K562 (cell line): ENCODE measurements around the gene LRRC14B. TPM values are rescaled to one million over a fixed set of nuclear protein-coding genes. Genes with fewer than 3 reads are reported as not detected.

Experiments used
- ATAC-seq: fragments of 200-7000 bp; cut with Tn5 transposase; 3 replicates; pipeline ENCODE4 v1.9.1; 2020; ENCODE audit warnings: moderate library complexity
- BruUV-seq: library from RNA; stranded (reverse); fragments of 400-500 nt; replicated peaks from 2 replicates; lab custom pipeline; 2021; lab: Mats Ljungman, UMichigan
- CTCF ChIA-PET: fragments of 300-600 bp; formaldehyde crosslinking; extraction: SDS; loops from one replicate; lab custom pipeline; 2021; ENCODE audit warnings: low intra/inter-chr PET ratio; lab: Yijun Ruan, JAX
- POLR2A ChIA-PET: fragments of 300-600, 350-650 bp; sonication (Branson Sonifier 250); formaldehyde crosslinking; extraction: SDS; loops from one replicate; lab custom pipeline; 2021; ENCODE audit warnings: antibody characterized with exemption, inconsistent platforms; lab: Yijun Ruan, JAX
- DNase-seq, 4 experiments: peaks; one replicate each; pipeline versions ENCODE4 v3.0.0 to v3.0.0-alpha.2; 2011 to 2018; ENCODE audit warnings: low spot score in 3 of 4, mixed read lengths in 3 of 4; ENCODE audit errors: extremely low read depth in 1 of 4
- FAIRE-seq: peaks from 2 replicates; lab custom pipeline; 2011; peaks lifted over from hg19 to GRCh38; lab: Jason Lieb, UNC
- H2AFZ ChIP-seq: 2 replicates; pipeline ENCODE4 v1.6.0; 2011; ENCODE audit warnings: low read depth, low read length, control low read depth, inconsistent platforms
- H3K27ac ChIP-seq: fragments of 200-600 bp; 3 replicates; pipeline ENCODE4 v1.8.0; 2011; ENCODE audit warnings: low read depth, mild to moderate bottlenecking, control low read depth, inconsistent platforms, low read length, moderate library complexity, mixed read lengths; ENCODE audit errors: extremely low read depth
- H3K27me3 ChIP-seq, 2 experiments: fragments of 300-600 bp in 1 of 2; 2 replicates in 1 of 2; 3 replicates in 1 of 2; pipeline versions ENCODE4 v1.6.0 to v1.8.0; 2011; ENCODE audit warnings: inconsistent platforms in 2 of 2, low read length in 2 of 2, mild to moderate bottlenecking in 1 of 2, mixed read lengths in 1 of 2, moderate library complexity in 1 of 2; ENCODE audit not compliant: control insufficient read depth in 2 of 2, insufficient read depth in 2 of 2
- H3K36me3 ChIP-seq: fragments of 300-600 bp; 3 replicates; pipeline ENCODE4 v1.8.0; 2011; ENCODE audit warnings: mild to moderate bottlenecking, low read length, inconsistent platforms; ENCODE audit not compliant: control insufficient read depth, insufficient read depth
- H3K4me1 ChIP-seq, 2 experiments: fragments of 200-600 bp in 1 of 2; replicated peaks in 1 of 2; 2 replicates in 1 of 2; 3 replicates in 1 of 2; pipeline versions ENCODE4 v1.5.1 to v1.8.0; 2011; ENCODE audit warnings: inconsistent platforms in 2 of 2, low read length in 2 of 2, mild to moderate bottlenecking in 1 of 2, mixed read lengths in 1 of 2, moderate library complexity in 1 of 2; ENCODE audit not compliant: control insufficient read depth in 2 of 2, insufficient read depth in 2 of 2
- H3K4me2 ChIP-seq: 2 replicates; pipeline ENCODE4 v1.6.1; 2011; ENCODE audit warnings: low read length, control low read depth, inconsistent platforms, mixed read lengths; ENCODE audit not compliant: insufficient read depth
- H3K4me3 ChIP-seq: fragments of 200-600 bp; sonication (generic), shearing (Covaris generic); 2 replicates; pipeline ENCODE4 v1.5.1; 2016; ENCODE audit warnings: control low read depth, inconsistent platforms
- H3K79me2 ChIP-seq: fragments of 200-600 bp; 3 replicates; pipeline ENCODE4 v1.8.0; 2011; ENCODE audit warnings: low read length, inconsistent platforms; ENCODE audit not compliant: control insufficient read depth, insufficient read depth
- H3K9ac ChIP-seq, 2 experiments: 2 replicates each; pipeline versions ENCODE4 v1.6.0 to v1.6.1; 2011; ENCODE audit warnings: low read depth in 2 of 2, low read length in 2 of 2, control low read depth in 1 of 2, inconsistent platforms in 1 of 2, mild to moderate bottlenecking in 1 of 2, mixed read lengths in 1 of 2; ENCODE audit not compliant: insufficient read depth in 1 of 2
- H3K9me1 ChIP-seq: one replicate; pipeline ENCODE4 v1.6.0; 2011; ENCODE audit warnings: inconsistent platforms, mild to moderate bottlenecking, low read length, moderate library complexity; ENCODE audit not compliant: control insufficient read depth, insufficient read depth
- H3K9me3 ChIP-seq: replicated peaks from 2 replicates; pipeline ENCODE4 v1.5.1; 2011; ENCODE audit warnings: low read depth, low read length, inconsistent platforms; ENCODE audit not compliant: control insufficient read depth, insufficient read depth
- H4K20me1 ChIP-seq: replicated peaks from 2 replicates; pipeline ENCODE4 v1.6.1; 2011; ENCODE audit warnings: low read length, inconsistent platforms, mixed read lengths; ENCODE audit not compliant: control insufficient read depth, insufficient read depth
- ATF4 ChIP-seq: fragments of 450-650 bp; formaldehyde crosslinking; IDR thresholded peaks from 2 replicates; pipeline ENCODE4 v1.4.0; 2022; ENCODE audit warnings: mild to moderate bottlenecking, moderate library complexity
- BRD4 ChIP-seq: fragments of 200-600 bp; sonication (generic); IDR thresholded peaks from 2 replicates; pipeline ENCODE4 v1.6.1; 2017; ENCODE audit warnings: inconsistent platforms
- CAMTA2 ChIP-seq: fragments of 250-450 bp; sonication (Bioruptor Pico); conservative IDR thresholded peaks from 2 replicates; pipeline ENCODE4 v1.5.1; 2022
- HDAC8 ChIP-seq: fragments of 450-650 bp; IDR thresholded peaks from 2 replicates; pipeline ENCODE4 v1.6.1; 2016; ENCODE audit warnings: mild to moderate bottlenecking, missing genetic modification characterization, moderate library complexity, missing compliant biosample characterization
- MAZ ChIP-seq, 2 experiments: fragments of 450-650 bp in 1 of 2; sonication (generic) in 1 of 2; formaldehyde crosslinking; IDR thresholded peaks in 1 of 2; conservative IDR thresholded peaks in 1 of 2; 2 replicates each; pipeline versions ENCODE4 v1.4.0 to v1.5.0; 2020; ENCODE audit warnings: mild to moderate bottlenecking in 1 of 2, missing genetic modification reagents in 1 of 2
- TBP ChIP-seq: optimal IDR thresholded peaks from 2 replicates; pipeline ENCODE3; 2011; ENCODE audit warnings: low read depth, low read length, improper control_type of control experiment
- TRIM28 ChIP-seq: fragments of 450-650 bp; IDR thresholded peaks from 2 replicates; pipeline ENCODE4 v1.6.1; 2017
- U2AF1 ChIP-seq: fragments of 200-400 bp; formaldehyde crosslinking; optimal IDR thresholded peaks from 2 replicates; pipeline ENCODE3; 2017; ENCODE audit warnings: mild to moderate bottlenecking, low read depth, low read length, moderate library complexity
- WHSC1 ChIP-seq: IDR thresholded peaks from one replicate; pipeline ENCODE4 v1.6.1; 2012; ENCODE audit warnings: low read length, control low read depth, inconsistent platforms
- ZBTB9 ChIP-seq: fragments of 450-650 bp; formaldehyde crosslinking; IDR thresholded peaks from 2 replicates; pipeline ENCODE4 v1.4.0; 2020; ENCODE audit warnings: mild to moderate bottlenecking, moderate library complexity
- ZNF134 ChIP-seq: fragments of 250-450 bp; sonication (Bioruptor Pico); conservative IDR thresholded peaks from 2 replicates; pipeline ENCODE4 v1.4.0; 2020
- ZNF146 ChIP-seq: IDR thresholded peaks from one replicate; pipeline ENCODE4 v1.6.1; 2018; ENCODE audit warnings: missing compliant biosample characterization; ENCODE audit not compliant: unreplicated experiment
- ZNF3 ChIP-seq: fragments of 250-450 bp; sonication (Bioruptor Pico); IDR thresholded peaks from 2 replicates; pipeline ENCODE4 v1.5.0; 2021; ENCODE audit warnings: mild to moderate bottlenecking, moderate library complexity
- WGBS: fragments of 100-300 bp; shearing (Covaris generic); methylation state at CpG from one replicate; pipeline ENCODE4 v1.1.6; 2016; ENCODE audit warnings: low coverage, mixed read lengths; ENCODE audit not compliant: insufficient coverage; ENCODE audit errors: missing lambda C conversion rate; 5-methylcytosine and 5-hydroxymethylcytosine counted together
- in situ Hi-C: fragments of 300-500 bp; cut with MboI; formaldehyde crosslinking; loops from 4 replicates; pipeline ENCODE4 v1.15.0; 2018; ENCODE audit warnings: inconsistent platforms, mixed read lengths
- intact Hi-C: fragments of 100-400 bp; cut with micrococcal nuclease; formaldehyde crosslinking; loops from 2 replicates; pipeline ENCODE4 v1.14.2; 2022
- polyA plus RNA-seq, 8 experiments: library from polyadenylated mRNA; depleted of rRNA in 4 of 8; stranded (reverse) in 5 of 8; unstranded in 3 of 8; fragments of >200 nt; fragmentation: Nextera tagmentation in 2 of 8; fragmentation: Illumina TruSeq in 1 of 8; extraction: Ambion mirVana in 2 of 8; extraction: Trizol in 1 of 8; gene quantifications; 2 replicates each; pipeline versions ENCODE4 v1.2.1 to v1.2.3, GENCODE V29; 2011 to 2014; ENCODE audit warnings: inconsistent platforms in 1 of 8, missing spikeins in 1 of 8
- total RNA-seq, 7 experiments: library from RNA; depleted of rRNA in 6 of 7; stranded (reverse); fragments of >200 nt in 6 of 7; fragmentation: Illumina TruSeq in 2 of 7; extraction: Trizol in 2 of 7; gene quantifications; 2 replicates each; pipeline versions ENCODE4 v1.2.1 to v1.2.3, GENCODE V29; 2011 to 2021; ENCODE audit warnings: low replicate concordance in 1 of 7
- TF ChIP-seq, protein P1 (sequence below): fragments of 250-450 bp; sonication (Bioruptor Pico); IDR thresholded peaks from 2 replicates; pipeline ENCODE4 v1.4.0; 2020; ENCODE audit warnings: mild to moderate bottlenecking
- TF ChIP-seq, protein P2 (sequence below): sonication (generic); formaldehyde crosslinking; IDR thresholded peaks from 2 replicates; pipeline ENCODE4 v1.8.0; 2022; ENCODE audit warnings: mild to moderate bottlenecking, missing genetic modification reagents
- TF ChIP-seq, protein P3 (sequence below): fragments of 250-450 bp; sonication (Bioruptor Pico); IDR thresholded peaks from 2 replicates; pipeline ENCODE4 v1.5.0; 2022; ENCODE audit warnings: mild to moderate bottlenecking

The LRRC14B gene
- total and polyA plus RNA-seq, 9 of the 15 experiments (the other 6 are each of a cell fraction or from before 2014, with no cell fraction given) = not detected

DNA sequence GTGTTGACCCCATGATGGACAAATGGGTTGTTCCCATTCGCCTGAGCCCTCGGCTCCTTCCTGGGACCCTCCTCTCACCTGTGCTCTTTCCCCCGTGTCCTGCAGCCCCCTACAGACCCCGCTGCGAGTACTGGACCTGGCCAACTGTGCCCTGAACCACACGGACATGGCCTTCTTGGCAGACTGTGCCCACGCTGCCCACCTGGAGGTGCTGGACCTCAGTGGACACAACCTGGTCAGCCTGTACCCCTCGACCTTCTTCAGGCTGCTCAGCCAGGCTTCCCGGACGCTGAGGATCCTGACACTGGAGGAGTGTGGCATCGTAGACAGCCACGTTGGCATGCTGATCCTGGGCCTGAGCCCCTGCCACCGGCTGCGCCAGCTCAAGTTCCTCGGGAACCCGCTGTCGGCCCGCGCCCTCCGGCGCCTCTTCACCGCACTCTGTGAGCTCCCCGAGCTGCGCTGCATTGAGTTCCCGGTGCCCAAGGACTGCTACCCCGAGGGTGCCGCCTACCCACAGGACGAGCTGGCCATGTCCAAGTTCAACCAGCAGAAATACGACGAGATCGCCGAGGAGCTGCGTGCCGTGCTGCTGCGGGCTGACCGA, 3.4 kb downstream of the LRRC14B start:
- H3K9me3 ChIP-seq = no peaks in the 10 kb centered on the region
- H3K4me3 ChIP-seq = no peak overlapping the region
- 37% methylated on average over 36 of the region's 36 CpGs for WGBS
- no peaks in the 10 kb centered on the region for H3K36me3 ChIP-seq
- FAIRE-seq (no peak), DNase-seq (no peak), ATAC-seq (no peak)
- H3K9me1 ChIP-seq = no peaks in the 10 kb centered on the region
- peaks cover 0 to 51% of the 10 kb centered on the region in 2 experiments; a peak in 2 of 5 replicates for H3K4me1 ChIP-seq
- BruUV-seq = no TSS peak
- ChIA-PET POLR2A (interaction anchor here (0.9 to 1.5 kb wide), 3 partner anchors 9 to 14 kb away, joined by 3 to 7 read pairs (median 5); no protein-coding TSS in a partner anchor), CTCF (no interaction called here)
- H3K9ac ChIP-seq = peak overlapping the region in 1 of 2 experiments; percentile 52; a peak in 1 of 4 replicates
- H3K79me2 ChIP-seq = no peaks in the 10 kb centered on the region
- no peak overlapping the region for H3K27ac ChIP-seq
- H2AFZ ChIP-seq = no peak overlapping the region
- no peak overlapping the region for H3K4me2 ChIP-seq
- H4K20me1 ChIP-seq = peaks cover 9% of the 10 kb centered on the region
- intact Hi-C loops = no loop called here
- peaks cover 27 to 50% of the 10 kb centered on the region in 2 experiments; a peak in 4 of 5 replicates for H3K27me3 ChIP-seq
- in situ Hi-C loops = no loop called here
- no peak for TF ChIP-seq MAZ (CRISPR knock-in tag; conservative IDR thresholded peaks at IDR 0.05 in 1 of 2, IDR thresholded peaks at IDR 0.05 in 1 of 2)
- no peak for TF ChIP-seq CAMTA2 (CRISPR knock-in tag)
- no peak for TF ChIP-seq WHSC1
- no peak for TF ChIP-seq ZNF3 (CRISPR knock-in tag)
- TF ChIP-seq, protein P1, sequence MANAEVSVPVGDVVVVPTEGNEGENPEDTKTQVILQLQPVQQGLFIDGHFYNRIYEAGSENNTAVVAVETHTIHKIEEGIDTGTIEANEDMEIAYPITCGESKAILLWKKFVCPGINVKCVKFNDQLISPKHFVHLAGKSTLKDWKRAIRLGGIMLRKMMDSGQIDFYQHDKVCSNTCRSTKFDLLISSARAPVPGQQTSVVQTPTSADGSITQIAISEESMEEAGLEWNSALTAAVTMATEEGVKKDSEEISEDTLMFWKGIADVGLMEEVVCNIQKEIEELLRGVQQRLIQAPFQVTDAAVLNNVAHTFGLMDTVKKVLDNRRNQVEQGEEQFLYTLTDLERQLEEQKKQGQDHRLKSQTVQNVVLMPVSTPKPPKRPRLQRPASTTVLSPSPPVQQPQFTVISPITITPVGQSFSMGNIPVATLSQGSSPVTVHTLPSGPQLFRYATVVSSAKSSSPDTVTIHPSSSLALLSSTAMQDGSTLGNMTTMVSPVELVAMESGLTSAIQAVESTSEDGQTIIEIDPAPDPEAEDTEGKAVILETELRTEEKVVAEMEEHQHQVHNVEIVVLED (CRISPR knock-in tag) = no peak
- no peak for TF ChIP-seq ZNF134 (CRISPR knock-in tag)
- TF ChIP-seq, protein P2, sequence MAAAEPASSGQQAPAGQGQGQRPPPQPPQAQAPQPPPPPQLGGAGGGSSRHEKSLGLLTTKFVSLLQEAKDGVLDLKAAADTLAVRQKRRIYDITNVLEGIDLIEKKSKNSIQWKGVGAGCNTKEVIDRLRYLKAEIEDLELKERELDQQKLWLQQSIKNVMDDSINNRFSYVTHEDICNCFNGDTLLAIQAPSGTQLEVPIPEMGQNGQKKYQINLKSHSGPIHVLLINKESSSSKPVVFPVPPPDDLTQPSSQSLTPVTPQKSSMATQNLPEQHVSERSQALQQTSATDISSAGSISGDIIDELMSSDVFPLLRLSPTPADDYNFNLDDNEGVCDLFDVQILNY (CRISPR knock-in tag) = no peak
- no peak for TF ChIP-seq HDAC8 (tag)
- TF ChIP-seq TBP = no peak
- no peak for TF ChIP-seq TRIM28
- TF ChIP-seq BRD4 = no peak
- TF ChIP-seq ZBTB9 = no peak
- TF ChIP-seq ZNF146 (CRISPR knock-in tag) = no peak
- TF ChIP-seq ATF4 (CRISPR knock-in tag) = no peak
- TF ChIP-seq U2AF1 = no peak
- TF ChIP-seq, protein P3, sequence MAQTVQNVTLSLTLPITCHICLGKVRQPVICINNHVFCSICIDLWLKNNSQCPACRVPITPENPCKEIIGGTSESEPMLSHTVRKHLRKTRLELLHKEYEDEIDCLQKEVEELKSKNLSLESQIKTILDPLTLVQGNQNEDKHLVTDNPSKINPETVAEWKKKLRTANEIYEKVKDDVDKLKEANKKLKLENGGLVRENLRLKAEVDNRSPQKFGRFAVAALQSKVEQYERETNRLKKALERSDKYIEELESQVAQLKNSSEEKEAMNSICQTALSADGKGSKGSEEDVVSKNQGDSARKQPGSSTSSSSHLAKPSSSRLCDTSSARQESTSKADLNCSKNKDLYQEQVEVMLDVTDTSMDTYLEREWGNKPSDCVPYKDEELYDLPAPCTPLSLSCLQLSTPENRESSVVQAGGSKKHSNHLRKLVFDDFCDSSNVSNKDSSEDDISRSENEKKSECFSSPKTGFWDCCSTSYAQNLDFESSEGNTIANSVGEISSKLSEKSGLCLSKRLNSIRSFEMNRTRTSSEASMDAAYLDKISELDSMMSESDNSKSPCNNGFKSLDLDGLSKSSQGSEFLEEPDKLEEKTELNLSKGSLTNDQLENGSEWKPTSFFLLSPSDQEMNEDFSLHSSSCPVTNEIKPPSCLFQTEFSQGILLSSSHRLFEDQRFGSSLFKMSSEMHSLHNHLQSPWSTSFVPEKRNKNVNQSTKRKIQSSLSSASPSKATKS (CRISPR knock-in tag) = no peak
